Measurements from ENCODE around the gene CDH13.

Gene CDH13

DNA sequence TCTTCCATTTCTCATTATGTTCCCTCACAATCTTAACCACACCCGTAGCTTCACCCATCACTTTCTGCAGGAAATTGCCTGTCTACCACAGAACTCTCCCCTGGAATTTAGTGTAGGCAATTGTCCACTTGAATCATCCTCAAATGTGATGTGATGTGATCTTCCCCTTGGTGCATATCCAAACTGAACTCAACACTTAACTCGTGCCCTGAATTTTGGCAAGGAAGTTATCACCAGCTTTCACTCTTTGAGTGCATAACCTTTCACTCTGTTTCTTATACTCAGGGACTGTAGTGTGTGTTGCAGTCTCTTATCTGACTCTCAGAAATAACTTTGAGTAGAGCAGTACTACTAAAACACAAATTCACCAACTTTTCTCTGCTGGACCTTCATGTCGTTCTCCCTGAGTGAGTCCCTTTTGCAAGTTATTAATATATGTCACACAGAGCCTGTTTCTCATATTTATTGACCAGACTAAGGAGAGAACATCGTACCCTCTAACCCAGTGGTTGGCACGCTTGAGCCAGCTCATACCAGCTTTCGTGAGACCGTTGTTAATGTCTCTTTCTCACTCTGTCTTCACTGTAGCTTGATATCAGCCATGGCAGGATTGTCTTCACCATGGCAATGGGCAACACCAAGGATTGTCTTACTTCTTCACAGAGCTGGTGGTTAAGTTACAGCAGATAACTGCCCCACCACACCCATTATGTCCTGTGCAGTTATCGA lies 622.1 kb downstream of the CDH13 start:
- H3K27me3 ChIP-seq: no peaks in the 10 kb centered on the region
- no peaks in the 10 kb centered on the region for H3K36me3 ChIP-seq
- no peaks in the 10 kb centered on the region for H3K9me3 ChIP-seq (replicated peaks in 1 of 11)
- no peak for TF ChIP-seq Cebpa-rat (IDR thresholded peaks at IDR 0.05)
- no peak overlapping the region for H3K4me3 ChIP-seq
- no peak overlapping the region for H3K4me2 ChIP-seq
- H3K9ac ChIP-seq: no peak overlapping the region
- H4K20me1 ChIP-seq: no peaks in the 10 kb centered on the region
- H3K4me1 ChIP-seq: no peaks in the 10 kb centered on the region
- no peak overlapping the region for H3K27ac ChIP-seq

- Histone ChIP-seq H3K36me3 (no peaks in the 10 kb centered on the region), H4K20me1 (no peaks in the 10 kb centered on the region), H3K4me1 (no peaks in the 10 kb centered on the region), H3K9ac (no peak overlapping the region), H3K4me2 (no peak overlapping the region), H3K4me3 (no peak overlapping the region), H3K27ac (no peak overlapping the region), H3K9me3 (replicated peaks in 1 of 11) (no peaks in the 10 kb centered on the region), H3K27me3 (no peaks in the 10 kb centered on the region)
- TF ChIP-seq Cebpa-rat (IDR thresholded peaks at IDR 0.05): no peak
These were observed 626.8 kb downstream of the CDH13 start for GRCh38 chr16:83253521-83253920.

GRCh38 chr16:83258366-83258928 lies 631.7 kb downstream of the CDH13 start:
- H3K27ac ChIP-seq: no peak overlapping the region
- H3K36me3 ChIP-seq: no peaks in the 10 kb centered on the region
- H3K4me3 ChIP-seq: no peak overlapping the region
- no peak overlapping the region for H3K9ac ChIP-seq
- no peaks in the 10 kb centered on the region for H3K27me3 ChIP-seq
- H3K4me2 ChIP-seq: no peak overlapping the region
- H4K20me1 ChIP-seq: no peaks in the 10 kb centered on the region
- no peaks in the 10 kb centered on the region for H3K9me3 ChIP-seq (replicated peaks in 1 of 11)
- no peaks in the 10 kb centered on the region for H3K4me1 ChIP-seq
- no peak for TF ChIP-seq Cebpa-rat (IDR thresholded peaks at IDR 0.05)

DNA sequence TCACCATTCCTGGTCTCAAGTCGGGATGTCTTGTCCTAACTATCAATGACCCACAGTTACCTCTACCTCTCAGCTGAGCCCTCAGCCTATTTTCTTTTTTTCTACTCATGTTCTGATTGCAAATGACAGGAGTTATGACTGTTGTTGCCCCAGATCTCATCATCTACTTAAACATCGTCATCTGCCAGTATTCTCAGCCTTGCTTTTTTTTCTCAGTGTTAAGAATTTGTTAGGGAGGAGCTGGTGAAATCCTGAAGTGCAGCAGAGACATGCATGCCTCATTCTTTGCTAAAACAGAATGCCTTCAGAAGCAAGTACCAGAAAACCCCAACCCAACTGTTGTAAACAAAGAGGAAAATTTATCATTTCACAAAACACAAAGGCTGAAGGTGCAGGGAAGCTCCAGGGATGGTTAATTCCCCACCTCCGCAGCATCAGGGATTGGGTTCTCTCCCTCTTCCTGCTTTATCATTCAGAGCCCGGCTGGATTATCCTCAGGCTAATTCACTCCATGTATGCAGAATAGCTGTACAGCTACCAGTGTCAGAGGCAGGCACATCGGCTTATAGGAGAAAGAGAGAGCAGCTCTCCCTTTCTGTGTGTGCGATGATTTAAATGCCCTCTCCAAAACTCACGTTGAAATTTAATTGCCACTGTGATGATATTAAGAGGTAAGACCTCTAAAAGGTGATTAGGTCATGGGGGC lies 640.2 kb downstream of the CDH13 start:
- Histone ChIP-seq H3K27ac (no peak overlapping the region), H3K9me3 (replicated peaks in 1 of 11) (no peaks in the 10 kb centered on the region), H3K4me2 (no peak overlapping the region), H3K36me3 (no peaks in the 10 kb centered on the region), H3K27me3 (no peaks in the 10 kb centered on the region), H3K9ac (no peak overlapping the region), H3K4me3 (no peak overlapping the region), H3K4me1 (no peaks in the 10 kb centered on the region), H4K20me1 (no peaks in the 10 kb centered on the region)
- TF ChIP-seq Cebpa-rat (IDR thresholded peaks at IDR 0.05): no peak

- H3K4me2 ChIP-seq: no peak overlapping the region
- H3K4me1 ChIP-seq: no peaks in the 10 kb centered on the region
These were observed 641.4 kb downstream of the CDH13 start for GRCh38 chr16:83268169-83268568.

DNA sequence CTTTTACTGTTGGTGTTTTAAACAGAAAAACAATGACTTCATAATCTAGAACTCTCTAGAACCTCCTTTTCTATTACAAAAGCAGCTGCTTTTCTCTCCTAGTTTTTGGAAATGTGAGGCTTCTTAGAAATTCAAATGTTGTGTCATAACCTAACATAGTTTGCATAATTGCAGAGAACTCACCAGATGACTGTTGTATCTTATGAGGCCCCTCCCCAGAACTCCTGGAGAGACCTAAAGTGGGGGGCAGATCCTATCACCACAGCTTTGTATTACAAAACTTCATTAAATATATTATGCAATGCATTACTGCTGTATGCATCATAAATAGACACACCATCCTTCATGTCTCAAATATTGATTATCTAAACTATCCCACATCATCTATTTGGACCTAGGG lies 642.3 kb downstream of the CDH13 start:
- TF ChIP-seq Cebpa-rat (IDR thresholded peaks at IDR 0.05): no peak
- H3K4me2 ChIP-seq: no peak overlapping the region

More at GRCh38 chr16:83268169-83268568, 641.4 kb downstream of the CDH13 start:
- Histone ChIP-seq H3K27me3 (no peaks in the 10 kb centered on the region), H3K36me3 (no peaks in the 10 kb centered on the region), H4K20me1 (no peaks in the 10 kb centered on the region), H3K9me3 (replicated peaks in 1 of 11) (no peaks in the 10 kb centered on the region), H3K9ac (no peak overlapping the region), H3K4me3 (no peak overlapping the region), H3K27ac (no peak overlapping the region)
- no peak for TF ChIP-seq Cebpa-rat (IDR thresholded peaks at IDR 0.05)

DNA sequence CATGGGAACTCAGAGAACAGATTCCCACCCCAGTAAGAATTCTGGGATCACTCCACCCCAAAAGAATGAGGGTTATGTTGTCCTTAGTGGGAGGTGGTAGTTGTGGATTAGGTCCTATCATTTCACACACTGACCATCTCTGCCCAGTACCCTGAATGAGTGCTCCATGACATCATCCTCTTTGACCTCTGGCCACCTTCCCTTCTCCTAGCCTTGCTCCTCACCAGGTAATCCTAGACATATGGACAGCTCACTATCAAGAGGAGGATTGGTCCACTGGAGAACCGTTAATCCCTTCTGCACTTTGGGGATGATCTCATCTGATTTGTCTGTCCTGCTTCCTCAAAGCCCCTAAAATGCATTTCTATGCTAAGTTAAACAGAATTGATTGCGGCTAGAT lies 642.8 kb downstream of the CDH13 start:
- Histone ChIP-seq H3K27ac (no peak overlapping the region), H3K27me3 (no peaks in the 10 kb centered on the region), H3K4me3 (no peak overlapping the region), H3K4me2 (no peak overlapping the region), H3K36me3 (no peaks in the 10 kb centered on the region), H3K9ac (no peak overlapping the region), H3K9me3 (replicated peaks in 1 of 11) (no peaks in the 10 kb centered on the region), H3K4me1 (no peaks in the 10 kb centered on the region), H4K20me1 (no peaks in the 10 kb centered on the region)
- TF ChIP-seq Cebpa-rat (IDR thresholded peaks at IDR 0.05): no peak

More for the DNA sequence above, 642.3 kb downstream of the CDH13 start:
- Histone ChIP-seq H3K9ac (no peak overlapping the region), H3K9me3 (replicated peaks in 1 of 11) (no peaks in the 10 kb centered on the region), H4K20me1 (no peaks in the 10 kb centered on the region), H3K4me3 (no peak overlapping the region), H3K27ac (no peak overlapping the region), H3K27me3 (no peaks in the 10 kb centered on the region), H3K36me3 (no peaks in the 10 kb centered on the region), H3K4me1 (no peaks in the 10 kb centered on the region)

DNA sequence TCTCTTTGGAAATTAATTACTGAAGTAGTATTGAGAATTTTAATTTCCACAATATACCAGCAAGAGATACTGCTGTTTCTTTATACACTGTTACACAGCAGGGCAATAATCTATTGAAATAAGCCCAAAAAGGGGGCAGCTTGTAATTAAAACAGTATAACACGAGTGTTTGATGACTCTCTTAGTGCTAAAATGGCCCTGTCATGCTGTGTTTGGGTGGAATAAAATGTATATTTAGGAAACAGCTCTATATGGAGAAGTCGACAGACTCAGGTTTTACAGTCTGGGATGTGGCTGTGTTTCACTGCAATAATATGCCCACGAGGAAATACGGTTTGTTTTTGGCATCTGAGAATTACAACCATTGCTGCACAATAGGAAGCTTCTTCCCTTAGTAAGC lies 643.3 kb downstream of the CDH13 start:
- no peaks in the 10 kb centered on the region for H3K36me3 ChIP-seq
- H3K9me3 ChIP-seq (replicated peaks in 1 of 11): no peaks in the 10 kb centered on the region
- no peaks in the 10 kb centered on the region for H3K27me3 ChIP-seq
- no peaks in the 10 kb centered on the region for H3K4me1 ChIP-seq
- H3K9ac ChIP-seq: no peak overlapping the region
- TF ChIP-seq Cebpa-rat (IDR thresholded peaks at IDR 0.05): no peak
- H4K20me1 ChIP-seq: no peaks in the 10 kb centered on the region
- no peak overlapping the region for H3K4me3 ChIP-seq
- no peak overlapping the region for H3K27ac ChIP-seq
- no peak overlapping the region for H3K4me2 ChIP-seq

DNA sequence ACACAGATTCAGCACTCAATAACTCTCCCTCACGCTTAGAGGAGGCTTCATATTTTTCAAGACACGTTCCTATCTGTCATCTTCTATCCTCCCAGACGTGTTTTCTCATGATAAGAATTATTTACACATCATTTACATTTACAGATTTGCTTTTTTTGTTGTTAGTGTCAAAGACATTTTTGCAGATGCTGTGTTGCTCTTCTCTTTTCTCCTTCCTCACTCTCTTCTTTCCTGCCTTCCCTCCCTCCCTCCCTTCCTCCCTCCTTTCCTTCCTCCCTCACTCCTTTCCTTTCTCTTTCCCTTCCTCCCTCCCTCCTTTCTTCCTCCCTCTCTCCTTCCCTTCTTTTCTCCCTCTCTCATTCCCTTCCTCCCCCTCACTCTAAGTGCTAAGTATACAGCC lies 643.9 kb downstream of the CDH13 start:
- Histone ChIP-seq H3K27me3 (no peaks in the 10 kb centered on the region), H3K36me3 (no peaks in the 10 kb centered on the region), H3K9me3 (replicated peaks in 1 of 11) (no peaks in the 10 kb centered on the region), H4K20me1 (no peaks in the 10 kb centered on the region), H3K4me2 (no peak overlapping the region), H3K27ac (no peak overlapping the region), H3K9ac (no peak overlapping the region), H3K4me3 (no peak overlapping the region), H3K4me1 (no peaks in the 10 kb centered on the region)
- TF ChIP-seq Cebpa-rat (IDR thresholded peaks at IDR 0.05): no peak

DNA sequence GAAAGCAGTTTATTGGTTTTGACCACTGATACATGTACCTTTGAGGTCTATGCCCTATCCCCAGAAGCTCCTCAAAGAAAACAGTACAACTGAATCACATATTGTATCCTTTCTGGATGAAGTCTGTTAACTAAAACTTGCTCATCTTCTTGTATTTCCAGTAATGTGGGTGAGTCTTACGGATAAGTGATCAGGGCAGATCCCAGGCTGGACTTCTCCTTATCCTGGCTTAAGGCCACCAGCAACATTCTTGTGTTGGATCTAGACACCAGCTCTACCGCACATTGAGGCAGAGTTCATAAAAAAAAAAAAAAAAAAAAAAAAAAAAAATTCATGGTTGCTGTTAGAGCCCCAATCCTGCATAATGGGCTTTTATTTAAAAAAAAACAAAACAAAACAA lies 644.4 kb downstream of the CDH13 start:
- Histone ChIP-seq H3K27ac (no peak overlapping the region), H3K4me1 (no peaks in the 10 kb centered on the region), H3K27me3 (no peaks in the 10 kb centered on the region), H3K4me3 (no peak overlapping the region), H3K4me2 (no peak overlapping the region), H3K36me3 (no peaks in the 10 kb centered on the region), H4K20me1 (no peaks in the 10 kb centered on the region), H3K9me3 (replicated peaks in 1 of 11) (no peaks in the 10 kb centered on the region), H3K9ac (no peak overlapping the region)
- TF ChIP-seq Cebpa-rat (IDR thresholded peaks at IDR 0.05): no peak

Measured in BLaER1 treated with 17β-estradiol and CSF1 and Interleukin-3, amounts not matched to agents 10 nM and 100 nM (cell line).